Activated CD4-positive, alpha-beta T cell treated with anti-CD3 and anti-CD28 coated beads for 1 hour (primary cell): ENCODE results near the gene NPFF.

Experiments used
- DNase-seq: peaks from one replicate; pipeline ENCODE4 v3.0.0-alpha.2; 2020

The NPFF gene

DNA sequence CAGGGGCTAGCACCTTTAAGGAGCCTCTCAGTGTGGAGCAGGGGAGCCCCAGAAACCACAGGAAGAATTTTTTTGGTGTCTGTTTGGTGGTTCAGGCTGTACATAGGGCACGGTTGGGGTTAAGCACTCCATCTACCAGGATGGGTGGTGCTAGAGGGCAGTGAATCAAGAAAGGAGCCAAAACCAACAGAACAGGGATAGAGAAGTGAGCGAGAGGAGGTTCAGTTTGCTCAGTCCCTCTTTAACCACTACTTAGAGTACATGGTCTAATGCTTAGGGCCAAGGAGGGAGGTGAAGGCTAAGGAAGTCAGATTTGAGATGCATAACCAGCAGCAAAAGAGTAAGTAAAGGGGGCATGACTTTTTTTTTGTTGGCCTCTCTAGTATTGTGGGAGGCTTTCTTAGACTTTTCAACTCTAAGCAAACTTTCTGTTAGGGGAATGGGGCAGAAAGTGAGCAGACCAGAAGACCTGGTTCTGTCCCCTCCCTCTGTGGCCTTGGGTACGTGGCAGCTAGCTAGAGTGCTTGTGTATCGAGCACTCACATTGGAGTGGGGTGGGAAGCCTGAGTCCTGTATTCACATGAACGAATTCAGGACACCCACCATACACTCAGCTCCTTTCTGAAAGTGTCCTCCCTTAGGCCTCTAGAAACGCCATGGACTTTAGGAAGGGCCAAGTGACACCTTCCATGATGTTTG, 6.6 kb upstream of the NPFF start:
- no peak for DNase-seq

DNA sequence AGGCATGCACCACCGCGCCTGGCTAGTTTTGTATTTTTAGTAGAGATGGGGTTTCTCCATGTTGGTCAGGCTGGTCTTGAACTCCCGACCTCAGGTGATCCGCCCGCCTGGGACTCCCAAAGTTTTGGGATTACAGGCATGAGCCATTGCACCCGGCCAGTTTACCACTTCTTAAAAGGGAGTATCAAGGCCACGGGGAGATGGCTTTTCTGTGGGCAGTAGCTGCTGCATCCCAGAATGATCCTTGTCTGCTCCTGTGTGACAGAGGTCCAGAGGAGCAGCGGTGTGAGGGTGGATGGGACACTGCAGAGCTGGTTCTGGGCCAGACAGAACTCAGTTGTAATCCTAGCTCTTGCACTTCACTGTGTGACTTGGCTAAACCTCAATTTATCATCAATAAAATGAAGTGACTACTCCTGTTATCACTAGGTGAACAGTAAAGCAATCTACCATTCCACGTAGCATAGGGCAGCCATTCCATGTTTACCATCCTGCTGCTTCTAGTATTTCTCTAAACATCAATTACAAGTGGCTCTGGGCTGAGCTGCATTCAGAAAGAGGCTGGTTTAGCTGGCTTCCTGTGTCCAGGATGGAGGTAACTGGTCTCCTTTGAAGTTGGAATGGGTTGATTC, 3.0 kb upstream of the NPFF start:
- no peak for DNase-seq

DNA sequence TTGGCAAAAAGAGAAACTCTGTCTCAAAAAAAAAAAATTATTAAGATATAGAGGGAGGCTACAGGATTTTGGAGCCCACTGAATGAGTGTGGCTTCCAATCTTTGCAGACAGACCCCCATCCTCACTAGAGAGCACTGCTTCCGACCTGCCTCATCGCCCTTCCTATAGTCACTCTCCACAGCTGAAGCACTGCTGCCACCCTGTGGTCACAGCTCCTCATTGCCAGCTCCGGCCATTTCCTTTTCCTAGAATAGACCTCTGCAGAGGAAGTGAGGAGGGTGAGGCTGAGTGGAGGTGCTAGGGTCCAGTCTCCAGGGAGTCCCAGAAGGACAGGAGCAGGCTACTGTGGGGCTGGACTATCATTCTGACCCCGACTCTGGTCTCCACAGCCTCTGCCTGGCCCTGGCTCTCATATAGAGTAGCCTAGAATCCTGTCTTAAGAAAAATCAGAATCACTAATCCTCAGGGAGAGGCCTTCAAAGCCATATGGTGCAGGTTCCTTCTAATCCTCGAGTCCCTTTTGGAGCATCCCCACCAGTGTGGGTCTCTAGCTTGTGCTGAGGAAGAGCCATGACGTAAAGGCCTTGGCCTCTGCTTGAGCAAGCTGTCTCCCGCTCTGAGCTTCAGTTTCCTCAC, 1.4 kb upstream of the NPFF start:
- peak; percentile 72 for DNase-seq

DNA sequence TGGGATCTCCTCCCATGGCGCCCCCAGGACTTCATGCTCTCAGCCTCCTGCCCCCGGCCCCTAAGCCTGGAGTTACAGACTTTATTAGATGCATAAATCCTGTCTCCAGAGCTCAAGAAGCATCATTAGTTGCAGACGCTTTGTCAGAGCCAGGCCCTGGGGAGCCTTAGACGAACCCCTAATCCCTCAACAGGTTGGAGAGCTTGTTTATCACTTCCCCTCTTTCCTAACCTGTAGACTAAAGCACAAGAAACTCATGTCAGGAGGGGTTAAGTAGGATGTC, 260 bp upstream of the NPFF start:
- no peak for DNase-seq

DNA sequence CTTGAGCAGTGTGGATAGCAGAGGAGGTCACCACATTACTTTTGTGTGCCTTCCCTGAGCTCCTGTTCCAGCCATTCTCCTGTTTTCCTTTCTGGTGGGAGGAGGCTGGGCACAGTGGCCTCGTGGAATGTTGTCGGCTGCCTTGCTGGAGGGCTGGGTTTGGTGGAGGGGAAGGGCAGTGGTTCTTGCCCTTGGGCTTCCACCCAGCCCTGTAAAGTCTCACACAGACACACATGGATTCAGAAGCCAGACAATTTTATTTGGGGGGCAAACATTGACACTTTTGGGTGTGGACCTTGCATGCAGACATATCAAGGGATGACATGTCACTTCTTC, 866 bp downstream of the NPFF start:
- DNase-seq = no peak

DNA sequence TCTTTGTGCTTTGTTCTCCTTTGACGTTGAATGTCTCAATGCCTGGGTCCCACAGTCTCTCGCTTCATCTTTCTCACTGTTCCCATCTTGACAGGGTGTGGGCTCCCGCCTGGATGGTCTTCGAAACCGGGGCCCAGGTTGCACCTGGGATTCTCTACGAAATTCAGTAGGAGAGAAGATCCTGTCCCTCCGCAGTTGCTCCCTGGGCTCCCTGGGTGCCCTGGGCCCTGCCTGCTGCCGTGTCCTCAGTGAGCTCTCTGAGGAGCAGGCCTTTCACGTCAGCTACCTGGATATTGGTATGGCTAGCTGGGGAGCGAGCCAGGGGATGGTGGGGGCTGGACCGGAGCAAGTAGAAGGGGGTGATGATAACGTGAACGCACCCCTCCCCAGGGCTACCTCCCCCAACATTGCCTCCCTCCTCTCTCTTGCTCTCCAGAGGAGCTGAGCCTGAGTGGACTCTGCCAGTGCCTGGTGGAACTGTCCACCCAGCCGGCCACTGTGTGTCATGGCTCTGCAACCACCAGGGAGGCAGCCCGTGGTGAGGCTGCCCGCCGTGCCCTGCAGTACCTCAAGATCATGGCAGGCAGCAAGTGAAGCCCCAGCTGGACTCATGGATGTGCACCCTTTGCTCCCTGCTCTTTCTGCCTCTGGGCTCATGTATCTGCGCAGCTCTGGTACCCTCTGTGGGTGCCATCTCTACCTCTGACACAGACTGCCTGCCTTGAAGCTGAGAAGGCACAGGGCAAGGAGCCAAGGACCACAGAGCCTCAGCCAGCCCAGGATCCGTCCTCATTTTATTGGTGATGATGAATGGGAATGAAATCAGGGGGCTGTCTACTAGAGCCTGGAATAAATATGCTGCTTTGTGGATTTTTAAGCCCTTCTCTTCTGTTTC, 1.5 kb downstream of the NPFF start:
- DNase-seq = no peak

DNA sequence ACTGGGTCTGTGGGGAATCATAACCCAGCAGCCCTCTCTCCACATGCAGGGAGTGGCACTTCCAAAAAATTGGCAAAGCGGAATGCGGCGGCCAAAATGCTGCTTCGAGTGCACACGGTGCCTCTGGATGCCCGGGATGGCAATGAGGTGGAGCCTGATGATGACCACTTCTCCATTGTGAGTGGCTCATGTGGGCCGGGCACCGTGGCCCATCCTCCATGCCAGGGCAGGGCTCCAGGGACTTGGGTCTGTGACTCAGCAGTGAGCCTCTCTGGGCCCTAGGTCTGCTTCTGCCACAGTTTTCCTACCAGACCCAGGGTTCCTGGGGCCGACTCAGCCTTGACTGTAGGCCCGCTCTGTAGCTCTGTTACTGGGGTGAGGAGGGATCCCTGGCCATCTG, 2.2 kb downstream of the NPFF start:
- no peak for DNase-seq

DNA sequence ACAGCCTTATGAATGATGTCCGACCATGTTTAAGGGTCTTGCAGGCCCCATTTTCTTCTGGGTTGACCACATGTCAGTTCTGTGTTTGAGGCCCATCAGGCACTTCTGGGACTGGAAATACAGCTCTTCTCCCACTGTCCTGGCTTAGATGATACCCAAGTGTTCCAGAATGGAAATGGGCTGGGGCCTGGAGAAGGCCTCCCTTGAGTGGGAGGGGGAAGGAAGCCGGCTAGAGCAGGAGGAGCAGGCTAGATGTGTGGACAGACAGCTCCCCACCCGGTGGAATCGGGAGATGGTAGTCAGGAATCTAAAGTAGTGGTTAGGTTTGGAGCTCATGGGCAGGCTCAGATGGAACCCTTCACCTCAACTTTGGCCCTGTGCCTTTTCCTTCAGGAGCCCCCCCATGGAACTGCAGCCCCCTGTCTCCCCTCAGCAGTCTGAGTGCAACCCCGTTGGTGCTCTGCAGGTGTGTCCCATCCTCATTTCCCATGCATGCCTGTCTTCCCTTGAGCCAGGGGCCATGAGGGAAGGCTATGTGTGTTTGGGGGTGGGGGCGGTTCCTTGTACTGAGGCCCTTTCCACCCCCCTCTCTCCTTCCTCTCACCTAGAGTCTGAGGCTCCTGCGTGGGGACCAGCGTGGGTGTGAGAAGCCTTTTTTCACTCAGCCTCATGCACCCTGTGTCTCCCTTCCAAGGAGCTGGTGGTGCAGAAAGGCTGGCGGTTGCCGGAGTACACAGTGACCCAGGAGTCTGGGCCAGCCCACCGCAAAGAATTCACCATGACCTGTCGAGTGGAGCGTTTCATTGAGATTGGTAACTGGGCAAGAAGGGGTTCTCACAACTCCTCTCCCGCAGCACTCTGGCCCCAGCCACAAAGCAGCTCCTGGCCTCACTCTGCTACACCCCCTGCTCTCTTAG, 3.0 kb downstream of the NPFF start:
- DNase-seq = no peak

DNA sequence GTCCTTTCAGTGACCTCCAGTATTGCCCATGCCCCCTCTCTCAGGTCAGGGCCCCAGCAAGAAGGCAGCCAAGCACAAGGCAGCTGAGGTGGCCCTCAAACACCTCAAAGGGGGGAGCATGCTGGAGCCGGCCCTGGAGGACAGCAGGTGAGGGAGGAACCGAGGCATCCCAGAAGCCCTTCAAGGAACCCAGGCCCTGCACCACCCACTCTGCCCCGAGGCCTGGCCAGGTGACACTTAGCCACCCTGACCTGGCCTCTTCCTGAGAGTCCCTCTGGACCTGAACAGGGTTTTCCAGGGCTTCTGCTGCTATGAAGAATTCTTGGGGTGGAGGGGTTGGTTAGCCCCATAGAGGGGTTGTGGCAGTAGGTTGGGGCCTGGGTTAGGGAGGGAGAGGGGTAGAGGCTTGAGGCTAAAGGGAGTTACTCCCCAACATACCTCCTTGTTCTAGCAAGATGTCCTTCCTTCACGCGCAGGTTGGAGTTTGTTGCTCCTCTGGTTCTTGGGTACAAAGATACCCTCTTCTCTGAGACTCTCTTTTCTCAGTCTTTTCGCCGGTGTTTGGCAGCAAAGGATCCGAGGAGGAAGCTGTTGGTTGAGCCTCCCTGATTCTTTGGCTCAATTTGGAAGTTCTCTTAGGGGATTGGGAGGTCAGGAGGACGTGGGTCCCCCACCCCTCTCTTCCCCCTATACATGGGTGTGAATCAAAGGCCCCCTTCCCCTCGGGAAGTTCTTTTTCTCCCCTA, 4.1 kb downstream of the NPFF start:
- no peak for DNase-seq

DNA sequence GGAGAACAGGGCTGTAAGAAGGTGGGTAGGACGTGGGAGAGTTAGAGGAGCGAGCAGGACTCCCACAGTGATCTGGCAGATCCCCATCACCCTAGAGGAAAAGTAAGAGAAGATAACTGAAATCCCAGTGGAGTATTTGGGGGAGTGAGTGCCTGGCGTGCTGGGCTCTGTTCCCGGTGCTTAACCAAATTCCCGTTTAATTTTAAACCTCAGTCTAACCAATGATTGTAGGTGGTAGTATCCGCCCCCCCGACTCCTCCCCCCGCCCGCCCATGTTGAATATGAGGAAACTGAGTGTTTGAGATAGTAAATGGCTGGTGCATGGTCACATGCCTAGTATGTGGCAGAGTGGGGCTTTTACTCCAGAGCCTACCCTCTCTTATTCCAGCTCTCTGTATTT, 5.0 kb downstream of the NPFF start:
- DNase-seq = no peak

DNA sequence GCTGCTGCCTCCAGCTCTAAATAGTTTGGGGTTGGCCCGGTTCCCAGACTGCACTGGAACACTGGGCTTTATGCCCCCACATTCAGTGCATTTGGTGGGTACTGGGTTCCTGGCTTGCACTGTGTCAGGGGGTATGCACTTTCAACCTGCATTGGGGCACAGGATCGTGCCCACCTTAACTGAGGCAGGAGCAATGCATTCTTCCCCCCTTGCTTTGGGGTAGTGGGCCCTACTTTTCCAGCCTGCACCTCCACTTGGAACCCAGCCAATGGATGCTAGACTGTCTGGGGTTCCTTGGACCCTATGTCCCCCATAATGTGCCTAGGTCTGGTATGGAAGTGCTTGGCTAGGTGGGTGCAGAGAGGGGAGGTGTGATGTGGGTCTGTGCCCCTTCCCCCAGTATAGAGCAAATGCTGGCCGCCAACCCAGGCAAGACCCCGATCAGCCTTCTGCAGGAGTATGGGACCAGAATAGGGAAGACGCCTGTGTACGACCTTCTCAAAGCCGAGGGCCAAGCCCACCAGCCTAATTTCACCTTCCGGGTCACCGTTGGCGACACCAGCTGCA, 5.6 kb downstream of the NPFF start:
- no peak for DNase-seq

DNA sequence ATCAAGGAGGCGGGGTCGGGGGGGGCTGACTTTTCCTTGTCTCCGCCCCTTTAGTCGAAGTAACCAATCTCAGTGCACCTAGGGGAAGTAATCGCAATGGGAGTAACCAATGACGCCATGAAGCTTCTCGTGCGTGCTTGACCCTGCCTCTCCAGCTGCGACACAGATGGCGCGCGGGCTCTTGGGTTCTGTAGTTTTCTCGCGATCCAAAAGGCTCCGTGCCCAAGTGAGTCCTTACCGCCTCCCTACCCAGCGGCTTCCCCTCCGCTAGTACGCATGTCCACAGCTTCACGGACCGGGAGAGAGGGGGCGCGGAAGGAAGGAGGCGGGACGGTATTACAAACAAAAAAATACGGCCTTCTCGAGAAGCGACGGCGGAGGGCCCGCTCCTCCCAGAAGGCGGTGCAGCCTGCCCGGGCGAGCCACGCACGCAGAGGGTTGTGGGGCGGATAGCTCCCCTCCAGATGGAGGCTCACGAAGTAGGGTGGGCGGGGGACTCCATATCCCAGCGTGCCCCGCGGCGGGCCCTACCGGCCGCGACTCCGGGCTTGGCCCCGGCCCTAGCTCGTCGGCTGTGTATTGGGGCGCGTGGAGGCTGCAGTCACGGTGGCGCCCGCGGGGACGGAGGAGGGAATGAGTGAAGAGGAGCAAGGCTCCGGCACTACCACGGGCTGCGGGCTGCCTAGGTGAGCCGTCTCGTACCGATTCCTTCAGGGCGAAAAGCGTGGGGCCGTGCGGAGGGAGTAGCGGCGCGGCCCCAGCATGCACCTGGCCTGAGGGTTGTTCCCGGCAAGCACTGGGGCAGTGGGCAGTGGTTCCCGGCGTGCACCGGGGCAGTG, 6.3 kb downstream of the NPFF start, which contains the start of gene TARBP2:
Gene TARBP2 (plus strand): TSS at position 508 of the 839 bp plus-strand sequence. CDS start 126 bp downstream, at position 634.
- peak; percentile 96 for DNase-seq

DNA sequence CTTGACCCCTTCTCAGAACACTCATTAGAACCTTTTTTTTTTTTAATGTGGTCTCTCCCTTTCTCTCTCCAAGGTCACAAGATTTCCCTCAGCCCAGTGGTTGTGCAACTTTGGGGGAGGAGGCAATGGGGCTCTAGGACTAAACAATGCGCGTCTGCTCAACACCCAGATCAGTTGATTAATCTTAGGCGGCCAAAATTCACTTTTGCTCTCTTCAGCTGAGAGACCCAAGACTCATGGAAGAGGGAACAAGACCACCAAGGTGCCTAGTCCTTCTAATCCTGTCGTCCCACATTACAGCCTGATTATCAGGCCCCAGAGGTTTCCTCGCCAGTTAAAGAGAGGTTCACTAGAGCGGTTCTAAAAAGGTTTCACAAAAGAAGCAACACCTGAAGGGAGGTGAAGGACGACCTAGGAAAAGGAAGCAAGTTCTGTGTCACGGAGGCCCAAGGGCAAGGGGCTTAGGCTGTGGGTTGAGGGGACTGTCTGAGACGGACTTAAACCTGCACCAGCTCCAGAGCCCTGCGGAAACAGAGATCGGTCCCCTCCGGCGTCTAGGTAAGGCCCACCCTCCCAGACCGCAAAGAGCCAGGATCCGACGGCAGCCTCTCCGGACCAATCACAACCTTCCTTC, 7.0 kb downstream of the NPFF start:
- no peak for DNase-seq

DNA sequence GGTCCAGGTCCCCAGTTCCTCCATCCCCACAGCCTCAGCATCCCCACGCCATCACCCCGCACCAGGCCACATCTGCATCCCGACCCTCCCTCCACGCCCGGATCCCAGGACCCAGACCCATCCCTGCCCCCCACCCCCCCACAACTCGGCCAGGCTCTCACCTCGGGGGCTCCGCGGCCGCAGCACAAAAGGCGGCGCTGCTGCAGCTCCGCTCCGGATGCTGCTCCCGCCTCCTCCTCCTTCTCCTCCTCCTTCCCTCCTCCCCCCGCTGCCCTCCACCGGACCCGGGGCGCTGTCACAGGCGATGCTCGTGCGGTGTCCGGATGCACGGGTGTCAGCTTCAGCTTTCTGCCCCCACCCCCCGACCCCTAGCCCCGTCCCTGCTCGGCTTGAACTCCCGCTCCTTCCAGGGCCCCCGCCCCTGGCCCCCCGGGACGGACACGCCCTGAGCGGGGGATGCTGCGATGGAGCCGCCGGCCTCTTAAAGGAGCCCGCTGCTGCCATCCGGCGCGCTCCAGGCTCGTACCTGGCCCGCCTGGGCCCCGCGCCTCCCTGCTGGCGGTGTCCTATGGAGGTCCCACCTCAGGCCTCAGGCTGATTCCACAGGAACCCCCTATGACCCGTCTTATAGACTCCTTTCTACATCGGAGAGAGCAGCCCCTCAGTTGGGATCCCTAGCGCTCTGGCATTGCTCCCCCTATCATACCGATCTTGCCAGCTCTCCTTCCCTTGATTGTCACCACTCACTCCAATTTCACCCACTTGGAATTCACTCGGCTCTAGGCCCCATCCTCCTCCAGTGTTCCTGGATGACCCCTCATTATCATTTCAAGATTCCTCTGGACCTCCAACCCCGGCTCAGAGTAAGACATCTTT, 7.8 kb downstream of the NPFF start, which contains the start of gene MAP3K12:
Gene MAP3K12 (minus strand): TSS at position 193 of the 876 bp plus-strand sequence. CDS start 12,067 bp downstream, outside the sequence.
- no peak for DNase-seq

DNA sequence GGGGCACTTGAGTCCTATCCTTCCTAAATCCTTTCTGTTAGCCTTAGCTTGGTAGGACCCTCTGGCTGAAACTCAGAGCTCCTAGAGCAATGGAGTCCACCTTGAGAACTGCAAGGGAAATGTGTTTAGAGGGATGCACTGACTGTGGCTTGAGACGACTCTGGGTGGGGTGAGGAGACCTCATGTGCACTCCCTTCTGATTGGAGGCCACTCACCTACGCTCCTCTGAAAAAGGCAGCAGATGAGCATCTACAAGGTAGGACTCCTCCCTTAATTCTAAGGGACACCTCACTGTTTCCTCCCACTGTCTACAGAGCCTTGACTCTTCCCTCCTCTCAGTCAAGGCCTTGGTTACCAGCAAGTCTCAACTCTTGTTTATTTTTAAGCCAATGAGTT, 9.1 kb downstream of the NPFF start:
- DNase-seq = no peak

DNA sequence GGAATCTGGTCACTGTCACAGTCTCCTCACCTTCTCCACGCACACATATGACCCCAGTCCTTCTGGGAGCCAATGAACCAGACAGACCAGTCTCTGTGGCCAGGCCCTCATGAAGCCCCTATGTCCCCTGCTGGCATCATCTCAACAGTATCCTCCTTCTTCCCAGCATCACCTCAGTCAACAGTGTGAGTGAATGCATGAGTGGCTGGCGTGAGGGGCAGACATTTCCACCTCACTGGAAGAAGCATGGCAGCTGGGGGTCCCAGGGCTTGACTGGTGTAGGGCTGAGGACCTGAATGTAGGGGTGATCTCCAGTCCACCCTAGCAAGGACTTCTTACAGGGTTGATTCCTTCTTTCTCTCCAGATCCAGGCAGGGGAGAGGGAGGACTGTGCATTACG, 9.8 kb downstream of the NPFF start:
- DNase-seq = no peak

DNA sequence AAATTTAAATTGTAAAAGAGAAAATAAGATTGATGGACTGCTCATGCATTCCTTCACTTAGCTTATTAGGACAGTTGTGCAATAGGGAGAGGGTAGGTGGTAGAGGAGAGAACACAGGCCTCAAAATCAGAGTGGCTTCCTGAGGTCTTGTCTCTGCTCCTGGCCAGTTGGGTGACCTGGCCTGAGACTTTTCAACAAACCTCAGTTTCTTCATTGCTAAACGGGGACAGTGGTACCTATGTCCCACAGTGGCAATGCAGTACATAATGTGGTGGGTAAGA, 10.6 kb downstream of the NPFF start:
- no peak for DNase-seq

DNA sequence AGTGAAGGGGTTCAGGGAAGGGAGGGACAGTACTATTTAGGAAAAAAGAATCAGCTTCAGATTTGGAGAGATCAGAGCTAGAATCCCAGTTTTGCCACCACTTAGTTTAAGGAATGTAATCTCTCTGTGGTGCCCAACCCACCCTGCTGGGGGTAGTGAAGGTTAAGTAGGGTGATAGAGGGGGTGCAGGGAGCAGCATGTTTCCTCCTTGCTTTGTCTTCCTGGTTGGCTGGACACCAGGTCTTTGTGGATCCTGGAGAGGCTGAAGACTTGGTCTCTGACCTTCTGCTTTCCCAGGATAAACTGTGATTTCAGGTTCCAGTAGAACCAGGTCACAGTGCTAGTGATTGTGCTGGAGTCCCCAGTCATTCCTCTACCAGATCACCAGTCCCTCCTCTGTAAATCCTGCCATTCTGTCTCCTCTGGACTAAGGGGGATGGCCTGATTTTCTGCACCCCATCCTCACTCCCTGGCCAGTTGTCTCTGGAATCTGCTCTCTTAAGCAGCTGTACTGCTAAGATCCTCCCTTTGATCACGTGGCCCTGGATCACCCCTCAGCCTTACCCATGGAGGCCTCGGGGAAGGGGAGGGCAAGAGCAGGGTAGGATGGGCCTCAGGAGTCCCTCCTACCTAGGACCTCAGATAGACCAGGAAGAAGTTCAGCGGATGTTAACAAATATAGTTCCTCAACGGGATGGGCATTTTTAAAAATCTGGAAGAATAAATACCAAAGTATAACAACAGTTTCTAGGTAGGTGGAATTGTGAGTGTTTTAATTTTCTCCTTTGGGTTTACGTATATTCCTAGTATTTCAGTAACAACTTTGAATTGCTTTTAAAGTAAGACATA, 11.2 kb downstream of the NPFF start:
- no peak for DNase-seq
